IPS-15b (cell line): ENCODE results near the gene NFIA.

Experiments
- H3K27me3 ChIP-seq: one replicate; pipeline ENCODE4 v1.6.1; 2013; ENCODE audit warnings: low read length; ENCODE audit not compliant: control insufficient read depth, insufficient read depth
- H3K36me3 ChIP-seq: one replicate; pipeline ENCODE4 v1.6.1; 2013; ENCODE audit warnings: low read length; ENCODE audit not compliant: control insufficient read depth, insufficient read depth
- H3K4me1 ChIP-seq: one replicate; pipeline ENCODE4 v1.6.1; 2013; ENCODE audit warnings: mild to moderate bottlenecking, low read length; ENCODE audit not compliant: control insufficient read depth, insufficient read depth
- H3K4me3 ChIP-seq: one replicate; pipeline ENCODE4 v1.5.1; 2013; ENCODE audit warnings: low read depth, low read length
- H3K9ac ChIP-seq: one replicate; pipeline ENCODE4 v1.6.1; 2013; ENCODE audit warnings: low read depth, mild to moderate bottlenecking, low read length
- H3K9me3 ChIP-seq: one replicate; pipeline ENCODE4 v1.6.1; 2013; ENCODE audit warnings: mild to moderate bottlenecking, low read length; ENCODE audit not compliant: control insufficient read depth, insufficient read depth

The NFIA gene

GRCh38 chr1:61080413-61081143, 1.8 kb upstream of the NFIA start:
- Histone ChIP-seq H3K9me3 (no peaks in the 10 kb centered on the region), H3K4me1 (peaks cover 33% of the 10 kb centered on the region), H3K36me3 (no peaks in the 10 kb centered on the region), H3K4me3 (peak overlapping the region; percentile 35), H3K27me3 (peaks cover 66% of the 10 kb centered on the region), H3K9ac (no peak overlapping the region)

- Histone ChIP-seq H3K9me3 (no peaks in the 10 kb centered on the region), H3K4me3 (peak overlapping the region; percentile 46), H3K36me3 (no peaks in the 10 kb centered on the region), H3K27me3 (peaks cover 68% of the 10 kb centered on the region), H3K4me1 (peaks cover 30% of the 10 kb centered on the region), H3K9ac (no peak overlapping the region)
Observed at GRCh38 chr1:61081144-61081685, 1.1 kb upstream of the NFIA start.

- Histone ChIP-seq H3K36me3 (no peaks in the 10 kb centered on the region), H3K4me3 (peak overlapping the region; percentile 46), H3K4me1 (peaks cover 26% of the 10 kb centered on the region), H3K9me3 (no peaks in the 10 kb centered on the region), H3K27me3 (peaks cover 69% of the 10 kb centered on the region), H3K9ac (no peak overlapping the region)
Observed at GRCh38 chr1:61081686-61082310, 563 bp upstream of the NFIA start.

- H3K9ac ChIP-seq: no peak overlapping the region
- no peaks in the 10 kb centered on the region for H3K36me3 ChIP-seq
- peaks cover 26% of the 10 kb centered on the region for H3K4me1 ChIP-seq
- H3K9me3 ChIP-seq: no peaks in the 10 kb centered on the region
- peak overlapping the region; percentile 64 for H3K4me3 ChIP-seq
- peaks cover 68% of the 10 kb centered on the region for H3K27me3 ChIP-seq
Observed at GRCh38 chr1:61083013-61083806, 849 bp downstream of the NFIA start.

GRCh38 chr1:61083807-61084440, 1.6 kb downstream of the NFIA start:
- peaks cover 22% of the 10 kb centered on the region for H3K4me1 ChIP-seq
- no peak overlapping the region for H3K9ac ChIP-seq
- H3K27me3 ChIP-seq: peaks cover 61% of the 10 kb centered on the region
- no peaks in the 10 kb centered on the region for H3K36me3 ChIP-seq
- H3K4me3 ChIP-seq: peak overlapping the region; percentile 64
- no peaks in the 10 kb centered on the region for H3K9me3 ChIP-seq

GRCh38 chr1:61084491-61085031, 2.2 kb downstream of the NFIA start:
- H3K27me3 ChIP-seq: peaks cover 55% of the 10 kb centered on the region

GRCh38 chr1:61085206-61085982, 3.0 kb downstream of the NFIA start:
- H3K9ac ChIP-seq: no peak overlapping the region
- no peak overlapping the region for H3K4me3 ChIP-seq
- H3K9me3 ChIP-seq: no peaks in the 10 kb centered on the region
- peaks cover 47% of the 10 kb centered on the region for H3K27me3 ChIP-seq
- H3K36me3 ChIP-seq: no peaks in the 10 kb centered on the region
- peaks cover 10% of the 10 kb centered on the region for H3K4me1 ChIP-seq

More at GRCh38 chr1:61084491-61085031, 2.2 kb downstream of the NFIA start:
- no peak overlapping the region for H3K4me3 ChIP-seq
- no peaks in the 10 kb centered on the region for H3K36me3 ChIP-seq
- H3K4me1 ChIP-seq: peaks cover 16% of the 10 kb centered on the region
- H3K9me3 ChIP-seq: no peaks in the 10 kb centered on the region
- H3K9ac ChIP-seq: no peak overlapping the region

- Histone ChIP-seq H3K27me3 (peaks cover 39% of the 10 kb centered on the region), H3K36me3 (no peaks in the 10 kb centered on the region), H3K4me1 (peaks cover 3% of the 10 kb centered on the region), H3K9me3 (no peaks in the 10 kb centered on the region), H3K4me3 (no peak overlapping the region), H3K9ac (no peak overlapping the region)
Observed at GRCh38 chr1:61085983-61086644, 3.8 kb downstream of the NFIA start.

GRCh38 chr1:61087571-61087970, 5.2 kb downstream of the NFIA start:
- Histone ChIP-seq H3K9me3 (no peaks in the 10 kb centered on the region), H3K9ac (no peak overlapping the region), H3K27me3 (peaks cover 33% of the 10 kb centered on the region), H3K36me3 (no peaks in the 10 kb centered on the region), H3K4me1 (no peaks in the 10 kb centered on the region), H3K4me3 (no peak overlapping the region)

GRCh38 chr1:61088163-61088974, 6.0 kb downstream of the NFIA start:
- Histone ChIP-seq H3K4me3 (no peak overlapping the region), H3K27me3 (peaks cover 29% of the 10 kb centered on the region), H3K9me3 (no peaks in the 10 kb centered on the region), H3K9ac (no peak overlapping the region), H3K4me1 (no peaks in the 10 kb centered on the region), H3K36me3 (no peaks in the 10 kb centered on the region)
